Endothelial cell (in vitro differentiated cells): ENCODE results near the gene NAA25. TPM values are rescaled to one million over a fixed set of nuclear protein-coding genes. Genes with fewer than 3 reads are reported as not detected.

Experiments used
- DNase-seq: peaks from one replicate; pipeline ENCODE4 v3.0.0; 2021; ENCODE audit warnings: low spot score
- H3K27ac Mint-ChIP-seq: one replicate; pipeline ENCODE4 v1.8.0; 2021; ENCODE audit warnings: mixed read lengths, inconsistent platforms; ENCODE audit not compliant: unreplicated experiment
- H3K27me3 Mint-ChIP-seq: one replicate; pipeline ENCODE4 v1.8.0; 2021; ENCODE audit warnings: mild to moderate bottlenecking, moderate library complexity, mixed read lengths, inconsistent platforms; ENCODE audit not compliant: unreplicated experiment
- H3K36me3 Mint-ChIP-seq: one replicate; pipeline ENCODE4 v1.8.0; 2021; ENCODE audit warnings: mild to moderate bottlenecking, low read depth, mixed read lengths, inconsistent platforms; ENCODE audit not compliant: unreplicated experiment
- H3K4me1 Mint-ChIP-seq: one replicate; pipeline ENCODE4 v1.8.0; 2021; ENCODE audit warnings: mild to moderate bottlenecking, mixed read lengths, inconsistent platforms; ENCODE audit not compliant: unreplicated experiment
- H3K4me3 Mint-ChIP-seq: one replicate; pipeline ENCODE4 v1.8.0; 2021; ENCODE audit warnings: mild to moderate bottlenecking, mixed read lengths, inconsistent platforms; ENCODE audit not compliant: unreplicated experiment
- H3K9me3 Mint-ChIP-seq: one replicate; pipeline ENCODE4 v1.8.0; 2021; ENCODE audit warnings: mixed read lengths, inconsistent platforms; ENCODE audit not compliant: unreplicated experiment
- CTCF ChIP-seq: fragments of 200-600 bp; sonication (generic); IDR thresholded peaks from one replicate; pipeline ENCODE4 v1.5.0; 2021; ENCODE audit warnings: antibody characterized with exemption; ENCODE audit not compliant: unreplicated experiment
- total RNA-seq: library from RNA; stranded (reverse); fragmentation: NEBNext Ultra II Directional; extraction: Animal tissue kit (Norgen Biotek cat#: 25700); gene quantifications from one replicate; pipeline ENCODE4 v1.2.1, GENCODE V29; 2021; ENCODE audit not compliant: unreplicated experiment

NAA25 gene
- total RNA-seq, 1 donor from 2014 or later, result 23.4 TPM

- H3K9me3 Mint-ChIP-seq, result no peaks in the 10 kb centered on the region
- no peaks in the 10 kb centered on the region for H3K4me1 Mint-ChIP-seq
- no peaks in the 10 kb centered on the region for H3K27me3 Mint-ChIP-seq
- H3K36me3 Mint-ChIP-seq, result no peaks in the 10 kb centered on the region
- no peak overlapping the region for H3K4me3 Mint-ChIP-seq
- TF ChIP-seq CTCF, result no peak
- no peak for DNase-seq
- no peak overlapping the region for H3K27ac Mint-ChIP-seq
These were observed 116.1 kb downstream of the NAA25 start for GRCh38 chr12:111992464-111992863.

- no peaks in the 10 kb centered on the region for H3K36me3 Mint-ChIP-seq
These were observed 116.6 kb downstream of the NAA25 start for GRCh38 chr12:111991946-111992345.

GRCh38 chr12:111991535-111991934 is 117.0 kb downstream of the NAA25 start:
- Mint-ChIP-seq H3K4me1 (no peaks in the 10 kb centered on the region), H3K27ac (no peak overlapping the region), H3K9me3 (no peaks in the 10 kb centered on the region)

More at GRCh38 chr12:111991946-111992345, 116.6 kb downstream of the NAA25 start:
- Mint-ChIP-seq H3K9me3 (no peaks in the 10 kb centered on the region), H3K4me1 (no peaks in the 10 kb centered on the region), H3K27ac (no peak overlapping the region), H3K27me3 (no peaks in the 10 kb centered on the region), H3K4me3 (no peak overlapping the region)
- DNase-seq, result no peak
- TF ChIP-seq CTCF, result no peak

GRCh38 chr12:111984820-111985219 is 123.8 kb downstream of the NAA25 start:
- H3K4me3 Mint-ChIP-seq, result no peak overlapping the region
- H3K4me1 Mint-ChIP-seq, result no peaks in the 10 kb centered on the region
- no peak overlapping the region for H3K27ac Mint-ChIP-seq
- H3K27me3 Mint-ChIP-seq, result peaks cover 2% of the 10 kb centered on the region
- TF ChIP-seq CTCF, result no peak
- no peak for DNase-seq
- H3K9me3 Mint-ChIP-seq, result no peaks in the 10 kb centered on the region
- no peaks in the 10 kb centered on the region for H3K36me3 Mint-ChIP-seq

More at GRCh38 chr12:111991535-111991934, 117.0 kb downstream of the NAA25 start:
- no peak for DNase-seq
- H3K36me3 Mint-ChIP-seq, result no peaks in the 10 kb centered on the region
- no peak overlapping the region for H3K4me3 Mint-ChIP-seq
- no peaks in the 10 kb centered on the region for H3K27me3 Mint-ChIP-seq
- TF ChIP-seq CTCF, result no peak

- DNase-seq, result no peak
- H3K4me3 Mint-ChIP-seq, result no peak overlapping the region
- no peaks in the 10 kb centered on the region for H3K36me3 Mint-ChIP-seq
- no peaks in the 10 kb centered on the region for H3K9me3 Mint-ChIP-seq
- no peak for TF ChIP-seq CTCF
- no peaks in the 10 kb centered on the region for H3K4me1 Mint-ChIP-seq
- H3K27ac Mint-ChIP-seq, result no peak overlapping the region
- H3K27me3 Mint-ChIP-seq, result peaks cover 2% of the 10 kb centered on the region
These were observed 126.6 kb downstream of the NAA25 start for GRCh38 chr12:111981987-111982386.
